DMS114 treated with DMSO at 0.1 percent for 48 hours (cell line): Measurements from ENCODE around the gene RGS9BP.
"Not testable (repeated sequence)": the region's sequence is repeated elsewhere in the genome, so short reads cannot be mapped to it uniquely, and the experiment has no call there.

Source experiments
- DNase-seq: peaks from one replicate; lab custom pipeline; 2025; ENCODE audit not compliant: unreplicated experiment; lab: John Stamatoyannopoulos, UW

RGS9BP gene

GRCh38 chr19:32675720-32676185, at the start of gene RGS9BP:
Gene RGS9BP, plus strand, starts transcription at chr19:32675848. Its CDS starts 416 bp downstream, at chr19:32676264.
- peak; percentile 58 for DNase-seq

- no peak for DNase-seq
Observed at GRCh38 chr19:32626969-32627368, 48.7 kb upstream of the RGS9BP start.

GRCh38 chr19:32627714-32628270, 47.9 kb upstream of the RGS9BP start:
- DNase-seq = no peak

GRCh38 chr19:32630338-32630737, 45.3 kb upstream of the RGS9BP start:
- DNase-seq = no peak

- DNase-seq = peak; percentile 8
Observed at GRCh38 chr19:32631381-32631780, 44.3 kb upstream of the RGS9BP start.

- DNase-seq = no peak
Observed at GRCh38 chr19:32637480-32637879, 38.2 kb upstream of the RGS9BP start.

GRCh38 chr19:32638625-32639024, 37.0 kb upstream of the RGS9BP start:
- no peak for DNase-seq

GRCh38 chr19:32642771-32643170, 32.9 kb upstream of the RGS9BP start:
- DNase-seq = no peak

- no peak for DNase-seq
Observed at GRCh38 chr19:32646556-32646955, 29.1 kb upstream of the RGS9BP start.

GRCh38 chr19:32647361-32647760, 28.3 kb upstream of the RGS9BP start:
- DNase-seq = no peak

- DNase-seq = no peak
Observed at GRCh38 chr19:32649751-32650150, 25.9 kb upstream of the RGS9BP start.

GRCh38 chr19:32650671-32651070, 25.0 kb upstream of the RGS9BP start:
- DNase-seq = no peak

GRCh38 chr19:32651729-32652140, 23.9 kb upstream of the RGS9BP start:
- peak; percentile 3 for DNase-seq

- DNase-seq = not testable (repeated sequence)
Observed at GRCh38 chr19:32652331-32652730, 23.3 kb upstream of the RGS9BP start.

- DNase-seq = no peak
Observed at GRCh38 chr19:32652894-32653598, 22.6 kb upstream of the RGS9BP start.

- DNase-seq = no peak
Observed at GRCh38 chr19:32653599-32653915, 22.1 kb upstream of the RGS9BP start.

GRCh38 chr19:32656379-32656778, 19.3 kb upstream of the RGS9BP start:
- DNase-seq = not testable (repeated sequence)

- no peak for DNase-seq
Observed at GRCh38 chr19:32658075-32658474, 17.6 kb upstream of the RGS9BP start.

GRCh38 chr19:32658527-32658926, 17.1 kb upstream of the RGS9BP start:
- DNase-seq = no peak

- no peak for DNase-seq
Observed at GRCh38 chr19:32661318-32661717, 14.3 kb upstream of the RGS9BP start.

- DNase-seq = no peak
Observed at GRCh38 chr19:32662186-32662585, 13.5 kb upstream of the RGS9BP start.

- no peak for DNase-seq
Observed at GRCh38 chr19:32666084-32666483, 9.6 kb upstream of the RGS9BP start.

- no peak for DNase-seq
Observed at GRCh38 chr19:32669310-32669709, 6.3 kb upstream of the RGS9BP start.
